ENCODE data around the gene PCDHA4. TPM values are rescaled to one million over a fixed set of nuclear protein-coding genes. Genes with fewer than 3 reads are reported as not detected.

PCDHA4 gene
- total RNA-seq, 1 donor from 2014 or later: 1.5 TPM

- no peak for DNase-seq (ENCODE audit: low spot score)
These were observed 49.2 kb downstream of the PCDHA4 start, which contains the start of gene PCDHA10 for GRCh38 chr5:140855772-140856674. Gene PCDHA10 (plus strand): TSS chr5:140855897. CDS start chr5:140856049, 152 bp downstream.

DNA sequence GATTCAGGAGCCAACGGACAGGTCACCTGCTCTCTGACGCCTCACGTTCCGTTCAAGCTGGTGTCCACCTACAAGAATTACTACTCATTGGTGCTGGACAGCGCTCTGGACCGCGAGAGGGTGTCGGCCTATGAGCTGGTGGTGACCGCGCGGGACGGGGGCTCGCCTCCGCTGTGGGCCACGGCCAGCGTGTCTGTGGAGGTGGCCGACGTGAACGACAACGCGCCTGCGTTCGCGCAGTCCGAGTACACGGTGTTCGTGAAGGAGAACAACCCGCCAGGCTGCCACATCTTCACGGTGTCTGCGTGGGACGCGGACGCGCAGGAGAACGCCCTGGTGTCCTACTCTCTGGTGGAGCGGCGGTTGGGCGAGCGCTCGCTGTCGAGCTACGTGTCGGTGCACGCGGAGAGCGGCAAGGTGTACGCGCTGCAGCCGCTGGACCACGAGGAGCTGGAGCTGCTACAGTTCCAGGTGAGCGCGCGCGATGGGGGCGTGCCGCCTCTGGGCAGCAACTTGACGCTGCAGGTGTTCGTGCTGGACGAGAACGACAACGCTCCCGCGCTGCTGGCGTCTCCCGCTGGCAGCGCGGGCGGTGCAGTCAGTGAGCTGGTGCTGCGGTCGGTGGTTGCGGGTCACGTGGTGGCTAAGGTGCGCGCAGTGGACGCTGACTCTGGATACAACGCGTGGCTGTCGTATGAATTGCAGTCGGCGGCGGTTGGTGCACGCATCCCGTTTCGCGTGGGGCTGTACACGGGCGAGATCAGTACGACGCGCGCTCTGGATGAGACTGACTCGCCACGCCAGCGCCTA, 50.5 kb downstream of the PCDHA4 start:
- DNase-seq (ENCODE audit: low spot score): no peak

GRCh38 chr5:140857987-140858240, 51.0 kb downstream of the PCDHA4 start:
- no peak for DNase-seq (ENCODE audit: low spot score)

DNA sequence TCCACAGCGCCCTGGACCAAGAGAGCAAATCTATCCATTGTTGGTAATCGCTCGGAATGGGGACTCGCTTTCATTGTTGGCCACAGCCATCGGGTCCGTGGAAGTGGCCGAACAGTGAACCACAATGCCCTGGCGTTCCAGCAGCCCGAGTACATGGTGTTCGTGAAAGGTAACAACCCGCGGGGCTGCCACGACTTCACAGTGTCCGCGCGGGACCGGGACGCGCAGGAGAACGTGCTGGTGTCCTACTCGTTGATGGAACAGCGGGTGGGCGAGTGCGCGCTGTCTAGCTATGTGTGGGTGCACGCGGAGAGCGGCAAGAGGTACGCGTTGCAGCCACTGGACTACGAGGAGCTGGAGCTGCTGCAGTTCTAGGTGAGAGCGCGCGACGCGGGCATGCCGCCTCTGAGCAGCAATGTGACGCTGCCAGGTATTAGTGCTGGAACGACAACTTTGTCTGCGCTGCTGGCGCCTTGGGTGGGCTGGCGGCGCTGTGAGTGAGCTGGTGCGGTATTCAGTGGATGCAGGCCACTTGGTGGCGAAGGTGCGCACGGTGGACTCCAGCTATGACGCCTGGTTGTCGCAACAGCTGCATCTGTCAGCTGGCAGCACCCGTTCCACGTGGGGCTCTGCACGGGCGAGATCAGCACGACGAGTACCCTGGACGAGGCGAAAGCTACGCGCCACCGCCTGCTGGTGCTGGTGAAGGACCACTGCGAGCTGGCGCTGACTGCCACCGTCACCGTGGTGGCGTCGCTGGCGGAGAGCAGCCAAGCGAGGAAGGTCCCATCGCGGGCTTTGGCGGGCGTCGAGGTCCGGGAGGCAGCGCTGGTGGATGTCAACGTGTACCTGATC, 55.8 kb downstream of the PCDHA4 start:
- DNase-seq (ENCODE audit: low spot score): no peak

Other genes with a start within 250 kb of the PCDHA4 start
- 37.8 TPM for gene SRA1, start 249.6 kb upstream of the PCDHA4 start, total RNA-seq
- 31.9 TPM for gene APBB3, start 242.5 kb upstream of the PCDHA4 start, total RNA-seq
- gene SLC35A4, start 242.2 kb upstream of the PCDHA4 start, total RNA-seq: 71.8 TPM
- 17.3 TPM for gene CD14, start 173.9 kb upstream of the PCDHA4 start, total RNA-seq
- 24.1 TPM for gene TMCO6, start 167.6 kb upstream of the PCDHA4 start, total RNA-seq
- gene NDUFA2, start 159.4 kb upstream of the PCDHA4 start, total RNA-seq: 48.1 TPM
- 78.8 TPM for gene IK, start 159.2 kb upstream of the PCDHA4 start, total RNA-seq
- 26.3 TPM for gene WDR55, start 142.2 kb upstream of the PCDHA4 start, total RNA-seq
- 2.7 TPM for gene DND1, start 133.5 kb upstream of the PCDHA4 start, total RNA-seq
- gene HARS1, start 115.7 kb upstream of the PCDHA4 start, total RNA-seq: 57.0 TPM
- gene HARS2, start 115.6 kb upstream of the PCDHA4 start, total RNA-seq: 34.0 TPM
- gene ZMAT2, start 106.6 kb upstream of the PCDHA4 start, total RNA-seq: 58.5 TPM
- not detected for gene PCDHA1, start 20.9 kb upstream of the PCDHA4 start, total RNA-seq
- gene PCDHA2, start 12.2 kb upstream of the PCDHA4 start, total RNA-seq: not detected
- gene PCDHA3, start 6.0 kb upstream of the PCDHA4 start, total RNA-seq: 0.31 TPM
- gene PCDHA5, start 14.5 kb downstream of the PCDHA4 start, total RNA-seq: 0.49 TPM
- 0.96 TPM for gene PCDHA6, start 20.9 kb downstream of the PCDHA4 start, total RNA-seq
- 1.1 TPM for gene PCDHA7, start 27.2 kb downstream of the PCDHA4 start, total RNA-seq
- gene PCDHA8, start 34.1 kb downstream of the PCDHA4 start, total RNA-seq: not detected
- gene PCDHA9, start 41.3 kb downstream of the PCDHA4 start, total RNA-seq: 0.34 TPM
- gene PCDHA10, start 48.8 kb downstream of the PCDHA4 start, total RNA-seq: 1.5 TPM
- gene PCDHA11, start 61.9 kb downstream of the PCDHA4 start, total RNA-seq: 0.57 TPM
- 0.89 TPM for gene PCDHA12, start 68.2 kb downstream of the PCDHA4 start, total RNA-seq
- gene PCDHA13, start 75.1 kb downstream of the PCDHA4 start, total RNA-seq: 0.42 TPM
- gene PCDHAC1, start 119.2 kb downstream of the PCDHA4 start, total RNA-seq: 0.47 TPM
- 4.0 TPM for gene PCDHAC2, start 159.4 kb downstream of the PCDHA4 start, total RNA-seq
- gene PCDHB1, start 244.3 kb downstream of the PCDHA4 start, total RNA-seq: 0.13 TPM